Thymus (tissue), 11 donors: ENCODE results near the gene SOCS1. TPM values are rescaled to one million over a fixed set of nuclear protein-coding genes. Genes with fewer than 3 reads are reported as not detected.

Experiments
- DNase-seq, 9 donors: peaks; one replicate each; pipeline ENCODE4 v3.0.0-alpha.2; 2013; ENCODE audit warnings: low spot score in 9 of 9, low read depth in 6 of 9, missing footprints in 1 of 9
- H3K27ac ChIP-seq, 2 donors: one replicate each; pipeline ENCODE4 v1.5.1; 2013; ENCODE audit warnings: control low read depth in 1 of 2, low read depth in 1 of 2, low read length in 1 of 2, mild to moderate bottlenecking in 1 of 2, moderate library complexity in 1 of 2
- H3K27me3 ChIP-seq, 2 donors: one replicate each; pipeline ENCODE4 v1.5.1; 2013; ENCODE audit warnings: low read length in 1 of 2; ENCODE audit not compliant: control insufficient read depth in 2 of 2, insufficient read depth in 1 of 2
- H3K36me3 ChIP-seq, 2 donors: one replicate each; pipeline ENCODE4 v1.5.1; 2013; ENCODE audit warnings: low read length in 1 of 2, mild to moderate bottlenecking in 1 of 2, moderate library complexity in 1 of 2; ENCODE audit not compliant: control insufficient read depth in 2 of 2, insufficient read depth in 2 of 2
- H3K4me1 ChIP-seq, 2 donors: one replicate each; pipeline ENCODE4 v1.5.1; 2013; ENCODE audit warnings: low read length in 2 of 2; ENCODE audit not compliant: control insufficient read depth in 2 of 2, insufficient read depth in 2 of 2
- H3K4me3 ChIP-seq, 2 donors: one replicate each; pipeline ENCODE4 v1.5.1; 2013; ENCODE audit warnings: low read length in 2 of 2, control low read depth in 1 of 2, mild to moderate bottlenecking in 1 of 2
- H3K9me3 ChIP-seq, 2 donors: one replicate each; pipeline ENCODE4 v1.5.1; 2013; ENCODE audit warnings: low read length in 1 of 2, mild to moderate bottlenecking in 1 of 2; ENCODE audit not compliant: control insufficient read depth in 2 of 2, insufficient read depth in 1 of 2
- WGBS: extraction: QIAGEN DNeasy Blood & Tissue Kit; methylation state at CpG from one replicate; pipeline ENCODE4 v1.1.7; 2013; 5-methylcytosine and 5-hydroxymethylcytosine counted together
- polyA plus RNA-seq: library from polyadenylated mRNA; stranded (reverse); fragments of 200-250 nt; gene quantifications from one replicate; pipeline ENCODE4 v1.2.3, GENCODE V29; 2013
- total RNA-seq: library from RNA; stranded (reverse); fragments of 120-200 nt; gene quantifications from one replicate; pipeline ENCODE4 v1.2.4, GENCODE V29; 2013
- donor health status: healthy.

The SOCS1 gene
- total and polyA plus RNA-seq, 2 donors: 8.3 to 109 TPM

DNA sequence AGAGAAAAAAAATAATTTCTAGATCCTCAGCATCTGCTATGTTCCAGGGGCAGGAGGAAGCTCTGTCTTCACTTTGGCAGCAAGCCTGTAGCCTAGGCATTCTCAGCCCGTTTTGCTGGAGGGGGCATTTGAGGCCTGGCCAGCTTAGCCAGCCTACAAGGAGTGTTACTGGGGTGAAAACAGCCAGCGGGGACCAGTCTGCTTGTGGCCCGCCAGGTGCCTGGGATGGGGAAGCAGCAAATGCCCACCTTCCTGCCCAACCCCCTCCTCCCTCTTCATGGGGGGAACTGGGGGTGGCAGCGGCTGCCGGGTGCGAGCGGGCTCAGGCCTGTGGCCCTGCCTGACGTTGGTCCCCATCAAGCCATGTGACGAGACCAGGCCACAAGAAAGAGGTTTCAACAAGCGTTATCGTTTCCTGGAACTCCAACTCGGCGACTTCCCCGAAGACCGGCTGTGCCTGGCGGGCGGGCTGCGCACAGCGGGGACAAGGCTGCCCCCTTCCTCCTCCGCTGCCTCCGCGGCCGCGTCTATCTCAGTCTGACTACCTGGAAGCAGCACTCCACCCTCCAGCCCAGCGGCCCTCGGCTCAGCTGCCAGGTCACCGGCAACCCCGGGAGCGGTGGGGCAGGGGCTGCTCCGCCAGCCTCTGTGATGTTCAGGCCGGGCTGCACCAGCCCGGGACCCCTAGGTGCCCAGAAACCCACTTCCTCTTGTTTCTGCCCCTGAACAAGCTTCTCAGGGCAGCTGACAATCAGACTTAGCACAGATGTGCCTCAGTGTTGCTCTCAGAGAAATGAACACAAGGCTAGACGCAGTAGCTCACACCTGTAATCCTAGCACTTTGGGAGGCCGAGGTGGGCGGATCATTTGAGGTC is 22.9 kb downstream of the SOCS1 start:
- H3K27ac ChIP-seq: peak overlapping the region; percentile 91 to 93

DNA sequence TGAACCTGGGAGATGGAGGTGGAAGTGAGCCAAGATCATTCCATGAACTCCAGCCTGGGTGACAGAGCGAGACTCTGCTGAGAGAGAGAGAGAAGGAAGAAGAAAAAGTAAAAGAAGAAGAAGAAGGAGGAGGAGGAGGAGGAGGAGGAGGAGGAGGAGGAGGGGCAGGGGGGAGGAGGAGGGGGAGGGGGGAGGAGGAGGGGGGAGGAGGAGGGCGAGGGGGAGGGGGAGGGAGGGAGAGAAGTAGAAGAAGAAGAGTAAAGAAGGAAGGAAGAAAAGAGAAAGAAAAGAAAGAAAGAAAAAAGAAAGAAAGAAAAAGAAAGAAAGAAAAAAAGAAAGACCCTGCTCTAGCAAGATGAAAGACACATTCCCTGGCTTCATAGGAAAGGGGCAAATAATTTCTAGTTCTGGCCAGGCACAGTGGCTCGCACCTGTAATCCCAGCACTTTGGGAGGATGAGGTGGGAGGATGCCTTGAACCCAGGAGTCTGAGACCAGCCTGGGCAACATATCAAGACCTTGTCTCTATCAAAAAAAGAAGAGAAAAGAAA is 23.6 kb downstream of the SOCS1 start:
- H3K36me3 ChIP-seq: no peaks in the 10 kb centered on the region
- peaks cover 21 to 69% of the 10 kb centered on the region in 2 donors for H3K4me1 ChIP-seq
- peak overlapping the region; percentile 91 to 93 for H3K27ac ChIP-seq
- DNase-seq: no peak
- 67% methylated on average over 2 of the region's 3 CpGs for WGBS
- H3K9me3 ChIP-seq: no peaks in the 10 kb centered on the region
- H3K4me3 ChIP-seq: peak overlapping the region in 1 of 2 donors; percentile 16
- no peaks in the 10 kb centered on the region for H3K27me3 ChIP-seq

More for the DNA sequence above, 22.9 kb downstream of the SOCS1 start:
- peaks cover 21 to 71% of the 10 kb centered on the region in 2 donors for H3K4me1 ChIP-seq
- H3K36me3 ChIP-seq: no peaks in the 10 kb centered on the region
- peak overlapping the region in 1 of 2 donors; percentile 16 for H3K4me3 ChIP-seq
- WGBS: 4% methylated on average over 35 of the region's 35 CpGs
- no peaks in the 10 kb centered on the region for H3K27me3 ChIP-seq
- no peaks in the 10 kb centered on the region for H3K9me3 ChIP-seq
- DNase-seq: peak in 7 of 9 donors; percentile 69 to 91 (median 77)

DNA sequence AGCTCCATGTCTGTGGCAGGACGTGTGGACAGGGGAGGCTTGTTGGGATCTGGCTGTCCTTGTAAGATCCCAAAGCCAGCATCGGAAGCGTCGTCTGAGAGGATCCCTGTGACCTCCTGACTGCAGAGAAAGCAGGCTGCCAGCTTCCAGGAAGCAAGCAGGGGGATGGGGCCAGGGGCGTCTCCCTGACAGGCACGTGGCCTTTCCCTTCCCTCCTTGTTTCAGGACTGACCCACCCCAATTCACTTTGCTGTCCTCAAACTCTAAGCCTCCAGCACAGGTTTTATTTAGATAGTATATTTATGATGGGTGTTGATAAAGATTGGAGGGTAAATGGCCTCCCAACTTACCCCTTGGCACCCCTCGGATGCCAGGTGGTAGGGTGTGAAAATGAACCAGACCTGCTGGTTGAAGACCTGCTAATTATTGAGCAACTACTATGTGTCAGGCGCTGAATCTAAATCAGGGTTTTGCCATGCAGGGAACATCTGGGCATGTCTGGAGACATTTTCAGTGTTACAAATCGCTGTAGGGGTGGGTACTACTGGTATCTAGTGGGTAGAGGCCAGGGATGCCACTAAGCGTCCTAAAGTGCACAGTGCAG is 24.5 kb downstream of the SOCS1 start:
- H3K36me3 ChIP-seq: no peaks in the 10 kb centered on the region
- H3K4me1 ChIP-seq: peaks cover 21 to 70% of the 10 kb centered on the region in 2 donors
- DNase-seq: no peak

DNA sequence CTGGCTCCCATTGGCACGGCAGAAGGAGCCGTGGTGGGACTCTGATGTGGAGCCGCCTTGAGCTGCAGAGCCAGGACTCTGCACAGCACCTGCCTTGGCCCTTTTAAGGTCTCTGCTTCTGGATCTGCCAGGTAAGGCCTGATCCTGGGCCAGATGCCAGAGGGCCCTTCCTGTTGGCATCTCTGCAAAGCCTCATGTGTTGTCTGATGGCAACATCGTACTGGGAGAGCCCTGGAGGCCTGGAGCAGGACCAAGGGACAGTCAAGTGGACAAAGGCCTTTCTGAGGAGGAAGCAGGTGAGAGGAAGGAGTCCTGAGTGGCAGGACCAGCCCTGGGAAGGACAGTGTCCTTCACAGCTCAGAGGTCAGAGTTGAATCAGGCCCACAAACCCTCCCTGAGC is 26.1 kb downstream of the SOCS1 start:
- no peak overlapping the region for H3K27ac ChIP-seq
- no peaks in the 10 kb centered on the region for H3K36me3 ChIP-seq
- no peak for DNase-seq
- WGBS: 80% methylated on average over 4 of the region's 4 CpGs
- no peak overlapping the region for H3K4me3 ChIP-seq
- peaks cover 31 to 73% of the 10 kb centered on the region in 2 donors for H3K4me1 ChIP-seq
- peaks cover 0 to 4% of the 10 kb centered on the region in 2 donors for H3K9me3 ChIP-seq
- no peaks in the 10 kb centered on the region for H3K27me3 ChIP-seq

More for the DNA sequence above, 24.5 kb downstream of the SOCS1 start:
- WGBS: 91% methylated on average over 10 of the region's 10 CpGs
- Histone ChIP-seq H3K9me3 (no peaks in the 10 kb centered on the region), H3K4me3 (no peak overlapping the region), H3K27me3 (no peaks in the 10 kb centered on the region), H3K27ac (peak overlapping the region in 1 of 2 donors; percentile 69)

DNA sequence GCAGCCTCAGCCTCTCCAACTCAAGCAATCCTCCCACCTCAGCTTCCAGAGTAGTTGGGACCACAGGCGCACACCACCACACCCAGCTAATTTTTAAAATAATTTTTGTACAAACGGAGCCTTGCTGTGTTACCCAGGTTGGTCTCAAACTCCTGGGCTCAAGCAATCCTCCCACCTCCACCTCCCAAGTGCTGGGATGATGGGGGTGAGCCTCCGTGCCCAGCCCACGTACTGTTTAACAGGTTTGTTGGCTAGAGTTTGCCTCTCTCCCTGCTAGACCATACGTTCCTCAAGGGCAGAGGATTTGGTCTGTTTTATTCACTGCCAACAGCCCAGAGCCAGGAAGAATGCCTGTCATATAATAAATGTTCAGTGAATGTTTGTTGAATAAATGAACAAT is 26.6 kb downstream of the SOCS1 start:
- Histone ChIP-seq H3K9me3 (peaks cover 0 to 4% of the 10 kb centered on the region in 2 donors), H3K36me3 (no peaks in the 10 kb centered on the region), H3K27ac (no peak overlapping the region), H3K4me1 (peaks cover 34 to 73% of the 10 kb centered on the region in 2 donors), H3K4me3 (no peak overlapping the region), H3K27me3 (no peaks in the 10 kb centered on the region)
- WGBS: 96% methylated on average over 5 of the region's 5 CpGs
- no peak for DNase-seq

DNA sequence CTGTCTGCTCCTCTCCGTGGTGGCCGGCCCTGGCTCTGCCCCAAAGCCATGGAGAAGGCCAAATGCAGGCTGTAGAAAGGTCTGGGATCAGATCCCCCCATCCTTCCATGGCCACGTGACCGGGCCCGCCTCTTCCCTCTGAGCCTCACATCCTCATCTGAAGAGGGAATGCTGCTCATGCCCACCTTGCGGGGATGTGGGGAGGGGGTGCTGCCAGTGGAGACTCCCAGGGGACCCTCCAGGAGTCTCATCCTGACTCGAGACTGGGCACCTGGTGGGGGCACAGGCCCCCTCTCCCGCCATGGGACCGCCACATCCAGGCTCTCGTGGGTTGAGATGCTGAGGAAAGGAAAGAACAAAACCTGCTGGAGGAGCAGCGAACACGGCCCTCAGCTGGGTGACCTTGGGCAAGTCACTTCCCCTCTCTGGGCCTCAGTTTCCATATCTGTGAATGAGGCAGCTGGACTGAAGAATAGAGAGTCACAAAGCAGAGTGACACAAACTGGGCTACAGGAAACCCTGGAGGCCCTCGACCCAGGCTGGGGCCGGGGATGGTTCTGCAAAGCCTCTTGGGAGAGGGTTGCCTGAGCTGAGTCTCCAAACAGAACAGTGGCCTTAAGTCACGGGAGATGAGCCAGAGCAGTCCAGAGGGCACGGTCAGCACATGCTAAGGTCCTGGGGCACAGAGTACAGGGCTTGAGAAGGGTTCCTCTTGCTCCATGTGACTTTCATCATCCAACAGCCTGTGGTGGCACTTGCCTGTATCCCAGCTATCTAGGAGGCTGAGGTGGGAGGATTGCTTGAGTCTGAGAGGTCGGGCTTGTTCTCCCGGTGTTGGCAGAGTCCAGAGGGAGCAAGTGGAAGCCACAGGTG is 30.1 kb downstream of the SOCS1 start:
- Histone ChIP-seq H3K4me1 (peaks cover 21 to 54% of the 10 kb centered on the region in 2 donors), H3K27ac (peak overlapping the region; percentile 95 to 97), H3K27me3 (no peaks in the 10 kb centered on the region), H3K9me3 (peaks cover 0 to 4% of the 10 kb centered on the region in 2 donors), H3K36me3 (no peaks in the 10 kb centered on the region), H3K4me3 (peak overlapping the region in 1 of 2 donors; percentile 27)
- WGBS: 71% methylated on average over 18 of the region's 18 CpGs
- no peak for DNase-seq

DNA sequence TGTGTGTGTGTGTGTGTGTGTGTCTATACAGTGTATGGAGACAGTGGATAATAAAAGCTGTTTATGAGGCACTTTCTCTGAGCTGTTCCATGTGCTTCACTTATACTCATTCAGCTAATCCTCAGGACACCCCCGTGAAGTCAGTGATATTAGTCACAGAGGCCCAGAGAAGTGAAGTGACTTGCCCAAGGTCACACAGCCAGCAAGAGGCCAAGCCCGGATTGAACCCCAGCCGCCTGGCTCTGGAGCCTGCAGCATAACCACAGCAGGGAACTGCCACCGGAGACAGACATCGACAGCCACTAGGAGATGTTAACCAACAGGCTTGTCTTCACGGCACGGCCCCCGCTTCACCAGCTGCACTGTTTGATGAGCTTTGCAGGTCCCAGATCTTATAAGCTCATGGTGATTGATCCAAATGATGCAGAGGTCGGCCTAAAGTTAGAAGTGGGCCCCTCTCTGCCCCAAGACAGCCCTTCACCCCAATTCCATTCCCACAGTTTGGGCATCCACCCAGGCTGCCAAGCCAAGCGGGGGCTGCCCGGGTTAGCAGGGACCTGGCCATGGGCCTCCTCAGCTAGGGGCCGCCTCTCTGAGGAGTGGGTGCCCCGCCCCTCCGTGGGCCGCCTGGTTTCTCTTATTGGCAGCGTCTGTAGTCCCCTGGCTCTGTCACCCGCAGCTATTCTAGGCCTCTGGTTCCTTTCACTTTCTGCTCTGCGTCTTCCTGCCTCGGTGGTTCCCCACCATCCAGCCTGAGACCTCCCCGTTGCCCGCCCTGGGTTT is 30.9 kb downstream of the SOCS1 start:
- Histone ChIP-seq H3K9me3 (peaks cover 0 to 4% of the 10 kb centered on the region in 2 donors), H3K27me3 (no peaks in the 10 kb centered on the region), H3K36me3 (no peaks in the 10 kb centered on the region), H3K4me3 (peak overlapping the region; percentile 27 to 30), H3K27ac (peak overlapping the region; percentile 95 to 97), H3K4me1 (peaks cover 21 to 60% of the 10 kb centered on the region in 2 donors)
- DNase-seq: peak; percentile 56 to 94 (median 68)
- 10% methylated on average over 21 of the region's 21 CpGs for WGBS
